Subcutaneous abdominal adipose tissue (tissue), 5 donors: ENCODE data around the gene NEDD1.

Experiments
- H3K27ac ChIP-seq: one replicate; pipeline ENCODE4 v1.7.0; 2013; ENCODE audit warnings: low read depth, mild to moderate bottlenecking, inconsistent platforms, low read length, moderate library complexity
- H3K27me3 ChIP-seq, 5 donors: one replicate each; pipeline ENCODE4 v1.7.0; 2013; ENCODE audit warnings: low read length in 5 of 5, inconsistent platforms in 1 of 5; ENCODE audit not compliant: control insufficient read depth in 5 of 5, insufficient read depth in 4 of 5
- H3K36me3 ChIP-seq, 5 donors: one replicate each; pipeline ENCODE4 v1.7.0; 2013; ENCODE audit warnings: low read length in 5 of 5; ENCODE audit not compliant: control insufficient read depth in 5 of 5, insufficient read depth in 5 of 5
- H3K4me1 ChIP-seq, 5 donors: one replicate each; pipeline ENCODE4 v1.7.0; 2013; ENCODE audit warnings: low read length in 5 of 5, mild to moderate bottlenecking in 3 of 5, moderate library complexity in 1 of 5; ENCODE audit not compliant: control insufficient read depth in 5 of 5, insufficient read depth in 5 of 5
- H3K4me3 ChIP-seq, 5 donors: one replicate each; pipeline ENCODE4 v1.7.0; 2013; ENCODE audit warnings: low read length in 5 of 5, low read depth in 1 of 5
- H3K9ac ChIP-seq, 5 donors: one replicate each; pipeline ENCODE4 v1.7.0; 2013; ENCODE audit warnings: low read length in 5 of 5, mild to moderate bottlenecking in 4 of 5, moderate library complexity in 3 of 5
- H3K9me3 ChIP-seq, 5 donors: one replicate each; pipeline ENCODE4 v1.7.0; 2013; ENCODE audit warnings: low read length in 5 of 5; ENCODE audit not compliant: control insufficient read depth in 5 of 5
- donor health status: healthy.
- donor health status: healthy.
- donor health status: healthy.
- donor health status: healthy.
- donor health status: healthy.

Gene NEDD1, protein sequence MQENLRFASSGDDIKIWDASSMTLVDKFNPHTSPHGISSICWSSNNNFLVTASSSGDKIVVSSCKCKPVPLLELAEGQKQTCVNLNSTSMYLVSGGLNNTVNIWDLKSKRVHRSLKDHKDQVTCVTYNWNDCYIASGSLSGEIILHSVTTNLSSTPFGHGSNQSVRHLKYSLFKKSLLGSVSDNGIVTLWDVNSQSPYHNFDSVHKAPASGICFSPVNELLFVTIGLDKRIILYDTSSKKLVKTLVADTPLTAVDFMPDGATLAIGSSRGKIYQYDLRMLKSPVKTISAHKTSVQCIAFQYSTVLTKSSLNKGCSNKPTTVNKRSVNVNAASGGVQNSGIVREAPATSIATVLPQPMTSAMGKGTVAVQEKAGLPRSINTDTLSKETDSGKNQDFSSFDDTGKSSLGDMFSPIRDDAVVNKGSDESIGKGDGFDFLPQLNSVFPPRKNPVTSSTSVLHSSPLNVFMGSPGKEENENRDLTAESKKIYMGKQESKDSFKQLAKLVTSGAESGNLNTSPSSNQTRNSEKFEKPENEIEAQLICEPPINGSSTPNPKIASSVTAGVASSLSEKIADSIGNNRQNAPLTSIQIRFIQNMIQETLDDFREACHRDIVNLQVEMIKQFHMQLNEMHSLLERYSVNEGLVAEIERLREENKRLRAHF

DNA sequence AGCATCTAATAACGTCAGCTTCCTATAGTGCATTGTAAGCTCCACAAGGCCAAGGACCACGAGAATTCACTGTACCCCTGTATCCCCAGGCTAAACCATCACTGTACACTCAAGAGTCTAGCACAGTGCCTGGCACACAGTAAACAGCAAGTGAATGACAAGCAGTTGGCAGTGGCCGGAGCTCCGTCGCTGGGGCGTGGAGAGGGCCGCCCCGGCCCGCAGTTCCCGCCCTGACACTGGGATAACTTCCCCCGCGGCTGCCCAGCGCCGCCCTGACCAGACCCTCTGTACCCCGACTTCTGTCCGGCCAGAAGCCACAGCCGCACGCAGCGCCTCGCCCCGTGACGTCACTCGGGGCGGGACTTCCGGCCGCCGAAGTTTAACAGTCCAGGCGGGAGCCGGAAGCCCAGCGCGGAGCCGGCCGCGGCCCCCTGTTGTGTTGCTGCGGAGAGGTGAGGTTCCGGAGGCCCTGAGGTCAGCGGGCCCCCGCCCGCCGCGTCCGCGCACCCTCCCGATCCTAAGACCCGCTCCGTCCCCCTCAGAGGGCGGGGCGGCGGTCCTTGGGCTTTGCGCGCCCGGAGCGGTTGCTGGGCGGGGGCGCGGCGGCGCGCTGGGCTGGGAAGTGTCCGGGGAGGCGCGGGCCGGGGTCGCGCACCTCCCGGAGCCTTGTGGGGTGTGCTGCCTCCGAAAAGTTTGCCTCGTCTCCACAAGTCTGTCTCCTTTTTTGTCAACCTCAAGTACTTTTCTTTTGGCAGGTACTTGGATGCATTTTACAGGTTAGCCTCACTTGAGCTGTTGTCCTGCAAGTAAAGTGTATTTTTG, at the start of gene NEDD1:
TSS of gene NEDD1 (plus strand) at position 409 of the 822 bp plus-strand sequence. CDS start 2,503 bp downstream, outside the sequence.
- no peaks in the 10 kb centered on the region for H3K9me3 ChIP-seq
- no peaks in the 10 kb centered on the region for H3K36me3 ChIP-seq
- peak within 1 kb of the TSS; percentile 71 for H3K27ac ChIP-seq
- peaks cover 0 to 22% (median 20%) of the 10 kb centered on the region in 5 donors for H3K4me1 ChIP-seq
- H3K4me3 ChIP-seq = peak within 1 kb of the TSS; percentile 83 to 98 (median 86)
- peak within 1 kb of the TSS; percentile 75 to 96 (median 87) for H3K9ac ChIP-seq
- H3K27me3 ChIP-seq = no peaks in the 10 kb centered on the region

DNA sequence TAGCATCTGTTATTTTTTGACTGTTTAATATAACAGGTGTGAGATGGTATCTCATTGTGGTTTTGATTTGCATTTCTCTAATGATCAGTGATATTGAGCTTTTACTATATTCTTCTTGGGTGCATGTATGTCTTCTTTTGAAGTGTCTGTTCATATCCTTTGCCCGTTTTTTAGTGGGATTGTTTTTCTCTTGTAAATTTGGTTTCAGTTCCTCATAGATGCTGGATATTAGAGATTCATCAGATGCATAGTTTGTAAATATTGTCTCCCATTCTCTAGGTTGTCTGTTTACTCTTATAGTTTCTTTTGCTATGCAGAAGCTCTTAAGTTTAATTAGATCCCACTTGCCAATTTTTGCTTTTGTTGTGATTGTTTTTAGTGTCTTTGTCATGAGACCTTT, 48.9 kb upstream of the NEDD1 start:
- Histone ChIP-seq H3K4me3 (no peak overlapping the region), H3K27ac (no peak overlapping the region), H3K4me1 (no peaks in the 10 kb centered on the region), H3K36me3 (no peaks in the 10 kb centered on the region), H3K9ac (no peak overlapping the region), H3K27me3 (no peaks in the 10 kb centered on the region), H3K9me3 (peaks cover 0 to 7% (median 0%) of the 10 kb centered on the region in 5 donors)

- no peak overlapping the region for H3K9ac ChIP-seq
- H3K36me3 ChIP-seq = no peaks in the 10 kb centered on the region
Observed at GRCh38 chr12:96861656-96862055, 45.4 kb upstream of the NEDD1 start.

GRCh38 chr12:96862326-96862725, 44.7 kb upstream of the NEDD1 start:
- Histone ChIP-seq H3K27ac (no peak overlapping the region), H3K9me3 (peaks cover 0 to 3% (median 0%) of the 10 kb centered on the region in 5 donors), H3K4me3 (no peak overlapping the region), H3K36me3 (no peaks in the 10 kb centered on the region), H3K9ac (no peak overlapping the region), H3K4me1 (no peaks in the 10 kb centered on the region), H3K27me3 (no peaks in the 10 kb centered on the region)

More at GRCh38 chr12:96861656-96862055, 45.4 kb upstream of the NEDD1 start:
- Histone ChIP-seq H3K9me3 (peaks cover 0 to 7% (median 0%) of the 10 kb centered on the region in 5 donors), H3K4me3 (no peak overlapping the region), H3K27ac (no peak overlapping the region), H3K27me3 (no peaks in the 10 kb centered on the region), H3K4me1 (no peaks in the 10 kb centered on the region)

DNA sequence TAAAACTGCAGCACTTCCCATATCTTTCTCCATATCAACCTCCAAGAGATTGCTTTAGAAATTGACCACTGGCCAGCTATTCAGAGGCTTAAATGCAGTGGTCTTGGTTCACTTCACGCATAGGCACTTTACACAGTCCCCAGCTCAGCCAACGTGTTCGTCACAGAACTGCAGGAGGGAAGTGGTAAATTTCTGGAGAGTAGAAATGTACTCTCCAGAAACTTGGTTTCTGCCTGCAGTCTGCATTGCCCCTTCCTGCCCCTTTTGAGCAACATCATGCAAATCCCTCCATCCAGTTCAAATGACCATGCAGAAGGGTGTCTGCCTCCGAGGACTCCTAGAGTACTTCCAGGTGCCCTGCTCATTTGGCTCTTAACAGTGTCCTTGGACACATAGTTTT, 42.7 kb upstream of the NEDD1 start:
- no peak overlapping the region for H3K27ac ChIP-seq
- no peak overlapping the region for H3K4me3 ChIP-seq
- H3K9ac ChIP-seq = no peak overlapping the region
- H3K27me3 ChIP-seq = no peaks in the 10 kb centered on the region
- H3K9me3 ChIP-seq = no peaks in the 10 kb centered on the region
- no peaks in the 10 kb centered on the region for H3K4me1 ChIP-seq
- no peaks in the 10 kb centered on the region for H3K36me3 ChIP-seq

GRCh38 chr12:96866801-96867590, 40.1 kb upstream of the NEDD1 start:
- Histone ChIP-seq H3K36me3 (no peaks in the 10 kb centered on the region), H3K9ac (no peak overlapping the region), H3K27ac (no peak overlapping the region), H3K4me3 (no peak overlapping the region), H3K9me3 (peaks cover 0 to 3% (median 0%) of the 10 kb centered on the region in 5 donors), H3K4me1 (no peaks in the 10 kb centered on the region), H3K27me3 (no peaks in the 10 kb centered on the region)

DNA sequence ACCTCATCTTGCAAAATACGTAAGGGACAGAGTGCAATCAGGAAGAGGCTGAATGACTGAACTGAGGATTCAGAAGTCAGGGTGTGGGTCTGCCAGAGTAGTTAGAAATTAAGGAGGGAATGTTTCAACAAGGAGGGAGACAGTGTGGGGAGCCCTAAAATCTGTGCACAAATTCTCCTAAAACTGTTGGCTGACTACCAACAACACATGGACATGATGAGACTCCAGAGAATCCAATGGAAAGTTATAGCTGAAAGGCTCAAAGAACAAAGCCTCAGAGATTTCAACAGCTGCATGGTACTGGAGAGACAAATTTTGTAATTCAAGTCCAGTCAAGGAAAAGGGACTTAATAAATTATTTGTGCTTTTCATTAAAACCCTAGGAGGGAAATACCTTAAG, 36.1 kb upstream of the NEDD1 start:
- H3K27ac ChIP-seq = no peak overlapping the region
- no peak overlapping the region for H3K9ac ChIP-seq
- H3K4me1 ChIP-seq = no peaks in the 10 kb centered on the region
- H3K9me3 ChIP-seq = peaks cover 0 to 3% (median 2%) of the 10 kb centered on the region in 5 donors
- no peak overlapping the region for H3K4me3 ChIP-seq
- H3K36me3 ChIP-seq = no peaks in the 10 kb centered on the region
- H3K27me3 ChIP-seq = no peaks in the 10 kb centered on the region

DNA sequence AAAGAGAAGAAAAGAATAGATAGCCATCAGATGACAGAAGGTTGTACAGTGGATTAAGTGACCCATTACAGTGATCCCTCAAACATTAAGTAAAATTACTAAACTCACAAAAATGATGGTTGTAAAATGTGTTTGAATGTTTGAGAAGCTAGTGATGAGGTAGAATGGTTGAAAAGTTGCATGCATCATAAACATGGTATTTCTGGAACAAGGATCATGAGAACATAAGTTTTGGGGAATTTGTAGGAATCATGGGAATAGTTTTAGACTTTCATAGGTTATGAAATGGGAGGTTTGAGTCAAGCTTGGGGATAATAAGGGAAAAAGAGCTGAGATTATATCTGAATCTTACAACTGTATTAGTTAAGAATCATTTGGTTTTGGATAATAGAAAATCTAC, 34.1 kb upstream of the NEDD1 start:
- Histone ChIP-seq H3K4me3 (no peak overlapping the region), H3K9me3 (peaks cover 0 to 3% (median 2%) of the 10 kb centered on the region in 5 donors), H3K36me3 (no peaks in the 10 kb centered on the region), H3K27me3 (no peaks in the 10 kb centered on the region), H3K4me1 (no peaks in the 10 kb centered on the region), H3K9ac (no peak overlapping the region), H3K27ac (no peak overlapping the region)

- peaks cover 0 to under 1% (median 0%) of the 10 kb centered on the region in 5 donors for H3K27me3 ChIP-seq
- peaks cover 0 to 3% (median 2%) of the 10 kb centered on the region in 5 donors for H3K9me3 ChIP-seq
- no peak overlapping the region for H3K9ac ChIP-seq
- no peak overlapping the region for H3K4me3 ChIP-seq
- H3K4me1 ChIP-seq = no peaks in the 10 kb centered on the region
- no peaks in the 10 kb centered on the region for H3K36me3 ChIP-seq
- no peak overlapping the region for H3K27ac ChIP-seq
Observed at GRCh38 chr12:96874211-96874610, 32.8 kb upstream of the NEDD1 start.
